T-helper 17 cell (primary cell): ENCODE data around the gene ZFP42. TPM values are rescaled to one million over a fixed set of nuclear protein-coding genes. Genes with fewer than 3 reads are reported as not detected.
"Not testable (repeated sequence)": the region's sequence is repeated elsewhere in the genome, so short reads cannot be mapped to it uniquely, and the experiment has no call there.

ENCODE experiments used
- ATAC-seq: fragments of 150-1000 bp; cut with Tn5 transposase; 2 replicates; pipeline ENCODE4 v1.10.0; 2021; ENCODE audit warnings: mild to moderate bottlenecking, moderate library complexity
- DNase-seq, 3 donors: peaks; one replicate each; pipeline versions ENCODE4 v3.0.0 to v3.0.0-alpha.2; 2020 to 2021
- H3K9me3 ChIP-seq: one replicate; pipeline ENCODE4 v1.7.0; 2013; ENCODE audit warnings: low read length, mild to moderate bottlenecking; ENCODE audit not compliant: control insufficient read depth, poor library complexity, severe bottlenecking
- H3K27ac Mint-ChIP-seq: one replicate; pipeline ENCODE4 v1.8.0; 2022; ENCODE audit warnings: mild to moderate bottlenecking, moderate library complexity, mixed read lengths
- H3K27me3 Mint-ChIP-seq: one replicate; pipeline ENCODE4 v1.8.0; 2022; ENCODE audit warnings: mixed read lengths
- H3K36me3 Mint-ChIP-seq: one replicate; pipeline ENCODE4 v1.8.0; 2022; ENCODE audit warnings: low read depth, mixed read lengths
- H3K4me1 Mint-ChIP-seq: one replicate; pipeline ENCODE4 v1.8.0; 2022; ENCODE audit warnings: mild to moderate bottlenecking, mixed read lengths
- H3K4me3 Mint-ChIP-seq: one replicate; pipeline ENCODE4 v1.8.0; 2022; ENCODE audit warnings: mild to moderate bottlenecking, moderate library complexity, mixed read lengths
- total RNA-seq, 4 donors: library from RNA in 2 of 4; stranded (reverse) in 2 of 4; gene quantifications; one replicate each; pipeline ENCODE4 v1.2.3 and lab custom pipeline; 2022 to 2026

ZFP42 gene
- total RNA-seq (not detected), total RNA-seq (lab: John Stamatoyannopoulos, UW) (0 reads per million in 2 donors)

DNA sequence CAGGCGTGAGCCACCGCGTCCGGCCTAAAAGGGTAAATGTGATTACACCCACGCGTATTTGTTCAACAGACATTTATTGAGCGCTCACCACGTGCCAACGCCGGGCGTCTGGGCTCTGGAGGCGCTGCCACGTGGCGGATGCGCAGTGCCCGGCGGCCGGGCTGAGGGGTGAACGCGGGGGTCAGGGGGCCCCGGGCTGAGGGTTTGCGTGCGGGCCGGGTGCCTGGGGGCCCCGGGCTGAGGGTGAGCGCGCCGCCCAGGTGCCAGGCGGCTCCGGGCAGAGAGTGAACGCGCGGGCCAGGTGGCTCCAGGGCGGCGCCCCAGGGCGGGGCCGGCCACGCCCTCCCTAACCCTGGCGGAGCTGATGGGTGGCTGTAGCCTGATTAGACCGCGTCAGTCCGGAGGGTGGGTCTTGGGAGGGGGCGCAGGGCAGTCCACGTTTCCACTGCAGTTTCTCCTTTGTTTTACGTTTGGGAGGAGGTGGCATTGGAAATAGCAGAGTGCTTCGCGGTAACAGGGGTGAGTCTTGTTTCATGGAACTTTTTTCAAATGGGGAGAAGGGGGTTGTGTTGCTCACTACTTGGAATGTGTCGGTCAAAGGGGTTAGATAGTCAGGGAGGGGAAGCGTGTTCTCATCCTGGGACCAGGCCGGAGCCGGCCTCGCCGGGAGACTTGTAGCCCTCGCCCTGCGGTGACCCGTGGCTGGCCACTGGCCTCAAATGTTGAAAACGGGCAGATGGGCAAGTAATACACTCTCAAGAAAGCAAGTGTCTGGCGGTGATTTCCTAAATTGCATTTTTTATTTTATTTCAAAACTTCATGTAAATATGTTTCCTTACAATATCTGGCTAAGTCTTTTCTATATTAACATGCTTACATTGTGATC, at the start of gene ZFP42:
Gene ZFP42 (plus strand): TSS at position 450 of the 886 bp plus-strand sequence. CDS start 7,037 bp downstream, outside the sequence.
- Mint-ChIP-seq H3K27me3 (no peaks in the 10 kb centered on the region), H3K4me1 (no peaks in the 10 kb centered on the region), H3K27ac (no peak within 1 kb of the TSS), H3K4me3 (no peak within 1 kb of the TSS), H3K36me3 (no peaks in the 10 kb centered on the region)
- ATAC-seq (no peak), DNase-seq (no peak)
- no peaks in the 10 kb centered on the region for H3K9me3 ChIP-seq

DNA sequence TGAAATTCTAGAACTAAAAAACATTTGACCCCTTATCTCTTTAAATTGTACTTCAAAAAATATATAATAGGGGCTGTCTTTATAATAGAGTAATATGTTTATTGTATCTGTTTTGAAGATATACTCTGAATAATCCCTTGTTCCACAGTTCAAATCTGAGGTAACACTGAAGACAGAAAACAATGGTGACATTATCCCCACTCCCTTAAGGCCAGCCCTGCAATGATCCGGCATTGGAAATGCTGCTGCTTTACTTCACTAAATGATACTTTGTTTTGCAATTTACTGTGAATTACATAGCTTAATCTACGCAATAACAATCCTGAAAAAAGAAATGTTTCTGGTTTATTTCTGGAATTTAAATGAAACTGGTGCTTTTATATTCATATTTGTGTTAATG, 34.4 kb upstream of the ZFP42 start:
- no peaks in the 10 kb centered on the region for H3K4me1 Mint-ChIP-seq
- H3K9me3 ChIP-seq, result no peaks in the 10 kb centered on the region
- H3K36me3 Mint-ChIP-seq, result no peaks in the 10 kb centered on the region
- ATAC-seq, result no peak
- no peak overlapping the region for H3K4me3 Mint-ChIP-seq
- DNase-seq, result no peak
- no peak overlapping the region for H3K27ac Mint-ChIP-seq
- no peaks in the 10 kb centered on the region for H3K27me3 Mint-ChIP-seq

DNA sequence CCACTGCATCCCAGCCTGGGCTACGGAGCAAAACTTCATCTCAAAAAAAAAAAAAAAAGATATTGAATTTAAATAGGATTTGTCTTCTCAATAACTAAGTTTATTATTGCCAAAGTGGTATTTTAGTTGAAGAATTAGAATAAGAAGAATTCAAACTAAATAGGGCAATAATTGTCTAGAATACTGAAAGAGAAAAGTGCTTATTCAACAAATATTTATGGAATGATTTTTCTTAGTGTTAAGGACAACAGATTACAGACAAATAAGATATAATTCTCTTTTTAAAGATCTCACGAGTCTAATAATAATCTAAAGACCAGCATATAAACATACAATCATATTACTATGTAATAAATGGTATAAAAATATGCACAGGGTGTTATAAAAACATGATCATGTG, 33.6 kb upstream of the ZFP42 start:
- ATAC-seq, result no peak
- DNase-seq, result no peak
- H3K36me3 Mint-ChIP-seq, result no peaks in the 10 kb centered on the region
- H3K4me1 Mint-ChIP-seq, result no peaks in the 10 kb centered on the region
- no peak overlapping the region for H3K27ac Mint-ChIP-seq
- H3K27me3 Mint-ChIP-seq, result no peaks in the 10 kb centered on the region
- H3K4me3 Mint-ChIP-seq, result no peak overlapping the region
- no peaks in the 10 kb centered on the region for H3K9me3 ChIP-seq

DNA sequence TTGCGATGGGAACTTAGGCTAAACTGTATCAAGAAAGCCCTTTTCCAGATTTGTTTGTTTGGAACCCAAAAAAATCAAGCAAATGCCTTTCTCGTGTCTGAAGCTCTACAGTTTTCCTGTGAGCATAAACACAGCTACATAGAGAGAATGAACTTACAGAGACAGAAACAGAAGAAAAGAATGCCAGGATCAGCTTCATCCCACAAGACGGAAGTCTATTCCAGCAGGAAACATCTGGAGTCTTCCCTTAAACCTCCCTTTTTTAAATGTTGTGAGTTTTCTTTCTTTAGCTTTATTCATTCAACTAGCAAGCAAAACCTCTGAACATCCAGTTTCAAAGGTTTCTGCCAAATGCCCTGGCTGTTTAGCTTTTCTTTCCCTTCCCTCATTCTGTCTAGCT, 32.6 kb upstream of the ZFP42 start:
- ATAC-seq, result no peak
- Mint-ChIP-seq H3K4me3 (no peak overlapping the region), H3K27me3 (no peaks in the 10 kb centered on the region), H3K4me1 (no peaks in the 10 kb centered on the region), H3K27ac (no peak overlapping the region), H3K36me3 (no peaks in the 10 kb centered on the region)
- DNase-seq, result no peak
- H3K9me3 ChIP-seq, result no peaks in the 10 kb centered on the region

DNA sequence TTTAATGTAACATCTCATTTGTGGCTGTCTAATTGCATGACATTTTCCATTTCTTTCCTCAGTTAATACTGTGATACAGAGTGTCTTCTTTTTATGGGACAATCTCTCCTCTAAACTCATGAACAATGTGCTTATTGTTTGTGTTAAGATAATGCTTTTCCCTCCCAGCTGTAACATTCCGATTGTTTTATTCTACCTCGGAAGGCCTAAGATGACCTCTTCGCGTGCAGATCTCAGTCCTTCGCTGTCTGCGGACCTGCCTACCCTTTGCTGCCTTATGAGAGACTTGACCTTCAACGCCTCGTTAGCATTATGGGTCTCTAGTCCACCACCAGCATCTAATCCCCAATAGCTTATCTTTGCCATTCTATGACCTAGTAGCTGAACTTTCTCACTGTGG, 29.8 kb upstream of the ZFP42 start:
- Mint-ChIP-seq H3K4me3 (no peak overlapping the region), H3K27ac (no peak overlapping the region), H3K4me1 (no peaks in the 10 kb centered on the region), H3K27me3 (no peaks in the 10 kb centered on the region), H3K36me3 (no peaks in the 10 kb centered on the region)
- DNase-seq, result no peak
- ATAC-seq, result no peak
- H3K9me3 ChIP-seq, result no peaks in the 10 kb centered on the region

DNA sequence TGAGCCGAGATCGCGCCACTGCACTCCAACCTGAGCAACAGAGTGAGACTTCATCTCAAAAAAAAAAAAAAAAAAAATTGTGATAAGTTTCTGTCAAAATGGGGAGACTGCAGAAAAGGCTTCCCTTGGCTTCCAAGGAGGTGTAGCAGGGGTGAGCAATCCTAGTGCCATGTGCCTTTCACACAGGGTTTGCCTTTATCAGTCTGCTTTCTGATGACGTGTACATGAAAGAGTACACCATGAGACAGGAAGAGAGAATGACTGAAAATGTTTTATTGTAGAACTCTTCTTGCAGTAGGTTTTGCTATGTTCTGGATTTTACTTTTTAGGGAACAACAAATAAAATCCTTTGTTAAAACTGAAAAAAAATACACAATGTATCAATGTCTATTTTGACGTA, 23.4 kb upstream of the ZFP42 start:
- ATAC-seq, result no peak
- no peaks in the 10 kb centered on the region for H3K36me3 Mint-ChIP-seq
- H3K27ac Mint-ChIP-seq, result no peak overlapping the region
- no peak for DNase-seq
- H3K27me3 Mint-ChIP-seq, result no peaks in the 10 kb centered on the region
- H3K4me1 Mint-ChIP-seq, result no peaks in the 10 kb centered on the region
- no peak overlapping the region for H3K4me3 Mint-ChIP-seq
- H3K9me3 ChIP-seq, result no peaks in the 10 kb centered on the region

DNA sequence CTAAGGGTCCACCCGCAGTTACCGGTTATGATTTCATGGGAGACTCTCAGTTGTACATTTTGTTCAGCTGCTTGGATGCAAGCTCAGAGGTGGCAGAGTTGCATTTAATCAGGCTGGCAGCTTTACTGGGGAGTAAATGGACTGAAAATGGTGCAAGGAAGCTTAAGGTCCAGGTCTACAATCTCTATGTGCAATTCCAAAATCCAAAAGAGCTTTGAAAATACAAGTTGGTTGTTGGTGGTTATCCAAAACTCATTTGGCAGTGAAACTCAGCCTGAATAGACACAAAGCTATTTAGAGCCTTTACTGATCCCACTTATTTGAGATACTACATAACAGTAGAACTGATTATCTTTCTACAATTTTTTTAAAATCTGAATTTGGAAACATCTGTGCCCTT, 11.8 kb upstream of the ZFP42 start:
- Mint-ChIP-seq H3K4me3 (no peak overlapping the region), H3K36me3 (no peaks in the 10 kb centered on the region), H3K27ac (no peak overlapping the region), H3K4me1 (no peaks in the 10 kb centered on the region), H3K27me3 (no peaks in the 10 kb centered on the region)
- ATAC-seq (no peak), DNase-seq (no peak)
- H3K9me3 ChIP-seq, result no peaks in the 10 kb centered on the region

DNA sequence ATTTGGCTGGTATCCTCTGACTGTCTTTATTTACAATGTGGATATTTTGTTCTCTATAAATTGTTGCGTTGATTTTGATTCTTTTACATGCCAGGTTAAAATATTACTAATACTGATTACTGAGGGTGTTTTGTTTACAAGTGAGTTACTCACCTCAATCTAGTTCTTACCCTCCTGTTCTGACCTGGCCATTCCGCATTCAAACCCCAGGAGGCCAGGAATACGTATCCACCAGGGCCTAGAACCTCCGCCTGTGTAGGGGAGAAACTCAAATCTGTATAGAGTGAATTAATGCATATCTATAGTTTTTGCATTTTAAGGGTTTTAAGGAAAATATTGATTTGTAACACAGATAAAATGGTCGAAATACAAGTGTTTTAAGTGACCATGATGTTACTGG, 2.6 kb upstream of the ZFP42 start:
- Mint-ChIP-seq H3K27ac (no peak overlapping the region), H3K27me3 (no peaks in the 10 kb centered on the region)

DNA sequence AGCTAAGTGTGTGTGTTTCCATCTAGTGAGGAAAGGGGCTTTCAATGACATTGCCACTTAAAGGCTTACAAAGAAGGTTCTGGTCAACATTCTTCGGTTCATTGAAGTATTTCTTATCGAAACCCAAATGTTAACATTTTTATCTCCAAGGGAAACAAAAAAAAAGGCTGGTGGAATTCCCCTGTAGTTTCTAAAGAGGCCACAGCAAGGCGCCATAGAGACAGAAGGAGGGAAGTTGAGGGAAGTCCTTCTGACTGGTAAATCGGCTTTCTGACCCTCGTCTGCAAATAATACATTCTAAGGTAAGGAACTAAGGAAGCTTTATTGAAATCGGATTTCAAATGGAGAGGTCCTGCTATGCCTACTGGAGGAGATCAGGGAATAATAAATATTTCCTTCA, 1.7 kb upstream of the ZFP42 start:
- no peaks in the 10 kb centered on the region for H3K9me3 ChIP-seq
- no peak for DNase-seq
- no peaks in the 10 kb centered on the region for H3K27me3 Mint-ChIP-seq

More for the DNA sequence above, 2.6 kb upstream of the ZFP42 start:
- ATAC-seq, result no peak
- H3K9me3 ChIP-seq, result no peaks in the 10 kb centered on the region
- Mint-ChIP-seq H3K4me3 (no peak overlapping the region), H3K4me1 (no peaks in the 10 kb centered on the region), H3K36me3 (no peaks in the 10 kb centered on the region)
- DNase-seq, result no peak

DNA sequence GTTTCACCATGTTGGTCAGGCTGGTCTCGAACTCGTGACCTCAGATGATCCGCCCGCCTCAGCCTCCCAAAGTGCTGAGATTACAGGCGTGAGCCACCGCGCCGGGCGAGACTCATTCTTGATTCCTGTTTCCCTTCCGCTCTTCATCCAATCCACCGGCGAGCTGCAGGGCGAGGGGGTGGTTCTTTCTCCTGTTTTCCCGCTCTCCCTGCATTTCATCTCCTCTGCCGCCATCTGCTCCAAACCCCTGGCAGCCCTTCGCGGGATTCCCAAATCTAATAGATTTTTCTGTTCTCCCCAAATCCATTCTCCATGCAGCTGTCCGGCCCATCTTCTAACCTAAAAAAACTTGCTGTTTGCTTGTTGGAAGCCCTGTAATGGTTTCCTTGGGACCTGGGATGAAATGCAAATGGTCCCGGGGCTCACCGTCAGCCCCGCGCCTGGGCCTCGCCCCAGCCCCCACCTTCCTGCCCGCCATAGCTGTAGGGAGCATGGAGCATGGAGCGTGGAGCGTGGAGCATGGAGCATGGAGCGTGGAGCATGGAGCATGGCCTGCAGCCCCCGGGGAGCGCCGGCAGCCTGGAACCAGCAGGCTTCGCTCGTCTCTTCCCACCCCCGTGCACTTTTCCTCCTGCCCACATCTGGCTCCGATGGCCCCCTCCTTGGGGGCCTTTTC, 1.1 kb downstream of the ZFP42 start:
- no peaks in the 10 kb centered on the region for H3K9me3 ChIP-seq
- no peak for DNase-seq
- no peak overlapping the region for H3K4me3 Mint-ChIP-seq
- ATAC-seq, result no peak
- no peaks in the 10 kb centered on the region for H3K27me3 Mint-ChIP-seq
- H3K36me3 Mint-ChIP-seq, result no peaks in the 10 kb centered on the region
- H3K4me1 Mint-ChIP-seq, result no peaks in the 10 kb centered on the region
- H3K27ac Mint-ChIP-seq, result no peak overlapping the region

More for the DNA sequence above, 1.7 kb upstream of the ZFP42 start:
- Mint-ChIP-seq H3K27ac (no peak overlapping the region), H3K36me3 (no peaks in the 10 kb centered on the region), H3K4me3 (no peak overlapping the region), H3K4me1 (no peaks in the 10 kb centered on the region)
- no peak for ATAC-seq

DNA sequence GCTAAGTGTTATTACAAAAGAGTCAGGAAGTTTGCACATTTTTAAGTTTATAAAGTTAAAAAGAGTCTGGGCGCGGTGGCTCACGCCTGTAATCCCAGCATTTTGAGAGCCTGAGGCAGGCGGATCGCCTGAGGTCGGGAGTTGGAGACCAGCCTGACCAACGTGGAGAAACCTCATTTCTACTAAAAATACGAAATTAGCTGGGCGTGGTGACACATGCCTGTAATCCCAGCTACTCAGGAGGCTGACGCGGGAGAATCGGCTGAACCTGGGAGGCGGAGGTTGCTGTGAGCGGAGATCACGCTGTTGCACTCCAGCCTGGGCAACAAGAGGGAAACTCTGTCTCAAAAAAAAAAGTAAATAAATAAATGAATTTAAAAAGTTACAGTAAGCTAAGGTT, 2.4 kb downstream of the ZFP42 start:
- not testable (repeated sequence) for ATAC-seq, H3K4me3 Mint-ChIP-seq, H3K36me3 Mint-ChIP-seq, H3K9me3 ChIP-seq, H3K4me1 Mint-ChIP-seq, H3K27me3 Mint-ChIP-seq, H3K27ac Mint-ChIP-seq, DNase-seq

DNA sequence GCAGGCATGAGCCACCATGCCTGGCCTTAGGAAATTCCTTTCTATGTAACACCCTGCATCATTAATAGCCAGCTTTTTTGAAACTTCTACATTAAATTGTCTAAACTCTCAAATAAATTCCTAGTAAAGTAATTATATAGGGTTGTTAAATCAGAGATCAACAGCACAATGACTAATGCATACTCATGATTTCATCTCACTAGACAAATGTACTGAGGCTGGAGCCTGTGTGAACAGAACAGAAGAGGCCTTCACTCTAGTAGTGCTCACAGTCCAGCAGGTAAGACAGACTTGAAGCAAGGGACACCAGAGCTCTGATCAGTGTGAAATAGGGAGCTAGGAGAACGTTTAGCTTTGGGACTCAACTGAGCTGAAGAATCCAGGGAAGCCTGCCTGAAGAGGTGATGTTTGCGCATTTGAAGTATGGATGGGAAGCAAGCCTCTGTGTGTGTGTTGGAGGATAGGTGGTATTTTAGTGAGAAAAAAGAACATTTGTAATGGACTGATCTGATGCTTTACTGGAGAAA, 3.9 kb downstream of the ZFP42 start:
- no peak overlapping the region for H3K4me3 Mint-ChIP-seq

DNA sequence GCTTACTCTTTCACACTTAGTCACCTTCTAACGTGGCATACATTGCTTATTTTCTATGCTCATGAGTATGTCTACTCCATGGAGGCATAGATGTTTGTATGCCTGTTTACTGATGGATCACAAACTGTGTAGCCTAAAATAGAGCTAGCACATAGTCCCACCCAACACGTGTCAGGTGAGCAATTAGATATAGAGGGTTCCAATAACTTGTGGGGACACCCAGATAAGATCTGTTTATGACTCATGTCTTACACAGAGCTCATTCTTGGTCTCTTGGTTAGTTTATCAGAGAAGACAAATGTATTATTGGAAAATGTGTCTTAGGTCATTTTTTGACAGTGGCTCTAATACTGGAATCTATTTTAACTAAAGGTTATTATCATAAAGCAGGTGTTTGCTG, 6.8 kb downstream of the ZFP42 start:
- Mint-ChIP-seq H3K27me3 (no peaks in the 10 kb centered on the region), H3K4me1 (no peaks in the 10 kb centered on the region)
- no peak for DNase-seq

More for the DNA sequence above, 3.9 kb downstream of the ZFP42 start:
- Mint-ChIP-seq H3K27ac (no peak overlapping the region), H3K27me3 (no peaks in the 10 kb centered on the region), H3K4me1 (no peaks in the 10 kb centered on the region), H3K36me3 (no peaks in the 10 kb centered on the region)
- no peak for DNase-seq
- no peak for ATAC-seq
- H3K9me3 ChIP-seq, result no peaks in the 10 kb centered on the region

More for the DNA sequence above, 6.8 kb downstream of the ZFP42 start:
- Mint-ChIP-seq H3K4me3 (no peak overlapping the region), H3K27ac (no peak overlapping the region), H3K36me3 (no peaks in the 10 kb centered on the region)
- no peaks in the 10 kb centered on the region for H3K9me3 ChIP-seq
- ATAC-seq, result no peak
